Upper lobe of left lung (tissue), 6 donors: ENCODE measurements around the gene EXOC4. TPM values are rescaled to one million over a fixed set of nuclear protein-coding genes. Genes with fewer than 3 reads are reported as not detected.

Source experiments
- ATAC-seq, 2 donors: fragments of 200-7000 bp; cut with Tn5 transposase; one replicate each; pipeline ENCODE4 v1.9.1; 2022; ENCODE audit warnings: mild to moderate bottlenecking in 2 of 2, moderate library complexity in 2 of 2; ENCODE audit not compliant: low FRiP score in 2 of 2
- DNase-seq, 2 donors: peaks; one replicate each; pipeline ENCODE4 v3.0.0-alpha.2; 2019 to 2020
- H3K27ac ChIP-seq, 4 donors: fragments of 200-600 bp; sonication (generic); one replicate each; pipeline ENCODE4 v1.5.1; 2016 to 2019
- H3K27me3 ChIP-seq, 4 donors: fragments of 200-600 bp; sonication (generic); one replicate each; pipeline ENCODE4 v1.5.1; 2017 to 2019
- H3K36me3 ChIP-seq, 4 donors: fragments of 200-600 bp; sonication (generic); one replicate each; pipeline ENCODE4 v1.5.1; 2016 to 2019
- H3K4me1 ChIP-seq, 4 donors: fragments of 200-600 bp; sonication (generic); one replicate each; pipeline ENCODE4 v1.5.1; 2018 to 2019
- H3K4me3 ChIP-seq, 4 donors: fragments of 200-600 bp; sonication (generic); one replicate each; pipeline ENCODE4 v1.5.1; 2017 to 2019; ENCODE audit warnings: mild to moderate bottlenecking in 2 of 4, moderate library complexity in 1 of 4
- H3K9me3 ChIP-seq, 4 donors: fragments of 200-600 bp; sonication (generic); one replicate each; pipeline ENCODE4 v1.5.1; 2018 to 2019
- EP300 ChIP-seq, 4 donors: sonication (generic); formaldehyde crosslinking; IDR thresholded peaks; one replicate each; pipeline ENCODE4 v1.5.1; 2017; ENCODE audit warnings: antibody characterized with exemption in 4 of 4, control low read depth in 2 of 4
- POLR2A ChIP-seq, 4 donors: fragments of 450-650 bp; IDR thresholded peaks; one replicate each; pipeline ENCODE4 v1.5.1; 2016 to 2017; ENCODE audit warnings: antibody characterized with exemption in 4 of 4, mild to moderate bottlenecking in 2 of 4
- POLR2AphosphoS5 ChIP-seq, 2 donors: sonication (generic); formaldehyde crosslinking; IDR thresholded peaks; one replicate each; pipeline ENCODE4 v1.5.1; 2017; ENCODE audit warnings: antibody characterized with exemption in 2 of 2
- WGBS, 2 donors: methylation state at CpG; one replicate each; pipeline ENCODE4 v1.1.5; 2017 to 2018; 5-methylcytosine and 5-hydroxymethylcytosine counted together
- total RNA-seq, 6 donors: library from RNA; depleted of rRNA in 4 of 6; stranded (reverse); fragments of >200 nt in 4 of 6; gene quantifications; one replicate each; pipeline versions ENCODE4 v1.1.0 to v1.2.1, GENCODE V29; 2016 to 2021
- TF ChIP-seq, protein P1 (sequence below), 6 experiments: fragments of 450-650 bp in 4 of 6; fragments of 200-600 bp in 2 of 6; sonication (generic) in 2 of 6; IDR thresholded peaks; one replicate each; pipeline ENCODE4 v1.5.1; 2016 to 2019; ENCODE audit warnings: antibody characterized with exemption in 6 of 6
- donor health status: DM: no; HTN: no; CAD: no; lungs with moderate emphysema.
- donor health status: DM: no; HTN: yes; CAD: no; lungs with severe emphysema.

The EXOC4 gene
- total RNA-seq, 6 donors from 2014 or later: 56.3 to 325 (median 99.4) TPM

DNA sequence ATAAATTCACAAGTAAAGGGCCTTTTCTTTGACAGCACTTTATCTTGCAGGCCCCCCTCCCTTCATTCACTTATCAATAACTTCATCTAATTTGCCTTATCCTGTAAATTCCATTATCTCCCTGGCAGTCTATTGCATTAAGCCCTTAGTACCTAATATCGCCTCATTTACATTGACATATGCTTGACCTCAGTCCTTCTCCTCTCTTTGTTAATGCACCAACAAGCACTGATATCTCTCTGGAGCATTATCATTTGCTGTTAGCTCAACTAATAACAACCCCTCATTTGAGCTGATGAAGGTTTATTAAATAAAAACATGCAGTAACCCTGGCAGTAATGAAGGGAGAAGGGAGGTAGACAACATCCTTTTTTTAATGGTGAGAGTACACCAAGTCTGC is 46.8 kb downstream of the EXOC4 start:
- 93 to 100% methylated on average over 1 of the region's 1 CpG for WGBS, 2 donors
- Histone ChIP-seq H3K4me3 (no peak overlapping the region), H3K36me3 (no peaks in the 10 kb centered on the region), H3K27me3 (no peaks in the 10 kb centered on the region), H3K27ac (no peak overlapping the region), H3K9me3 (no peaks in the 10 kb centered on the region), H3K4me1 (peaks cover 0 to 4% (median 2%) of the 10 kb centered on the region in 4 donors)
- DNase-seq: no peak
- TF ChIP-seq, protein P1, sequence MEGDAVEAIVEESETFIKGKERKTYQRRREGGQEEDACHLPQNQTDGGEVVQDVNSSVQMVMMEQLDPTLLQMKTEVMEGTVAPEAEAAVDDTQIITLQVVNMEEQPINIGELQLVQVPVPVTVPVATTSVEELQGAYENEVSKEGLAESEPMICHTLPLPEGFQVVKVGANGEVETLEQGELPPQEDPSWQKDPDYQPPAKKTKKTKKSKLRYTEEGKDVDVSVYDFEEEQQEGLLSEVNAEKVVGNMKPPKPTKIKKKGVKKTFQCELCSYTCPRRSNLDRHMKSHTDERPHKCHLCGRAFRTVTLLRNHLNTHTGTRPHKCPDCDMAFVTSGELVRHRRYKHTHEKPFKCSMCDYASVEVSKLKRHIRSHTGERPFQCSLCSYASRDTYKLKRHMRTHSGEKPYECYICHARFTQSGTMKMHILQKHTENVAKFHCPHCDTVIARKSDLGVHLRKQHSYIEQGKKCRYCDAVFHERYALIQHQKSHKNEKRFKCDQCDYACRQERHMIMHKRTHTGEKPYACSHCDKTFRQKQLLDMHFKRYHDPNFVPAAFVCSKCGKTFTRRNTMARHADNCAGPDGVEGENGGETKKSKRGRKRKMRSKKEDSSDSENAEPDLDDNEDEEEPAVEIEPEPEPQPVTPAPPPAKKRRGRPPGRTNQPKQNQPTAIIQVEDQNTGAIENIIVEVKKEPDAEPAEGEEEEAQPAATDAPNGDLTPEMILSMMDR (IDR thresholded peaks at IDR 0.05): no peak
- TF ChIP-seq EP300 (IDR thresholded peaks at IDR 0.05) (no peak), POLR2AphosphoS5 (IDR thresholded peaks at IDR 0.05) (no peak), POLR2A (IDR thresholded peaks at IDR 0.05) (no peak)
- no peak for ATAC-seq

DNA sequence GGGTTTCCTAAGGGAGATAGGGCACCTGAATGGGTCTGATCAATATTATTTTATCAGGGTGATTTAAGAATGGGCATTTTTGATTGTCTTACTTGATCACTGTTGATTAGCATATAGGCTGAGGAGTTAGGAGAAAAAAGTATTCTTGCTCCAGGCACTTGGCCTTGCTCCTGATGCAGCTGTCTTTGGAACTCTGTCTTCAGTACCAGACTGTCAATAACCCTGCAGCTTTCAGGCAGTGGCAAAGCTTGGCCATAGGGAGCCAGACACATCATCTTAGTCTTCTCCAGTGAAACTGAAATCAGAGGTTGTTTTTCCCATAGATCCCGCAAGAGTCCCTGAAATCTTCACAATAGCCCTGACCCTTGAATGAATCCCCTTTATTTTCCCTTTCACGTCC is 47.2 kb downstream of the EXOC4 start:
- TF ChIP-seq, protein P1 (IDR thresholded peaks at IDR 0.05): no peak
- H3K27me3 ChIP-seq: no peaks in the 10 kb centered on the region
- H3K9me3 ChIP-seq: no peaks in the 10 kb centered on the region
- no peak overlapping the region for H3K27ac ChIP-seq
- 98 to 100% methylated on average over 2 of the region's 2 CpGs for WGBS, 2 donors
- DNase-seq (no peak), ATAC-seq (no peak)
- H3K4me3 ChIP-seq: no peak overlapping the region
- H3K36me3 ChIP-seq: no peaks in the 10 kb centered on the region
- H3K4me1 ChIP-seq: peaks cover 0 to 4% (median 2%) of the 10 kb centered on the region in 4 donors

DNA sequence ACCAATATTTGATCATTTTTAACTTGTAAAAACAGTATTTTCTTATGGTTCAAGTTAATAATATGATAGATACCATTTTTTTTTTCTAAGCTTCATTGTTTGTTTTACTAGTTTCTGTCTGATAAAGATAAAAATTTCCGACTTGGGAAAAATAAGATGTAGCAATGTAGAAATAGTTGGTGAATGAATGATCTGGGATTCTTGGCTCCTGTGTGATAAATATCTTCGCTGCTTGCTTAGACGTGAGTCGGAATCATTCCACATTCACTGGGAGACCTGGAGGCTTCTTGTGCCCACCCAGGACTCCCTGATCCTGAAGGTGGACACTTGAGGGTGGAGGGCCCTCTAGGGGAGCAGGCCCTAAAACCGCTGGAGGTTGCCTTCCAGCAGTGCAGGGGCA is 47.9 kb downstream of the EXOC4 start:
- DNase-seq: peak in 1 of 2 donors; percentile 12
- Histone ChIP-seq H3K4me1 (peaks cover 0 to 4% (median 2%) of the 10 kb centered on the region in 4 donors), H3K36me3 (peaks cover 0 to 3% (median 1%) of the 10 kb centered on the region in 4 donors), H3K4me3 (no peak overlapping the region), H3K27me3 (no peaks in the 10 kb centered on the region), H3K27ac (no peak overlapping the region), H3K9me3 (no peaks in the 10 kb centered on the region)
- no peak for TF ChIP-seq EP300 (IDR thresholded peaks at IDR 0.05)
- 80 to 86% methylated on average over 5 of the region's 5 CpGs for WGBS, 2 donors
- no peak for ATAC-seq

DNA sequence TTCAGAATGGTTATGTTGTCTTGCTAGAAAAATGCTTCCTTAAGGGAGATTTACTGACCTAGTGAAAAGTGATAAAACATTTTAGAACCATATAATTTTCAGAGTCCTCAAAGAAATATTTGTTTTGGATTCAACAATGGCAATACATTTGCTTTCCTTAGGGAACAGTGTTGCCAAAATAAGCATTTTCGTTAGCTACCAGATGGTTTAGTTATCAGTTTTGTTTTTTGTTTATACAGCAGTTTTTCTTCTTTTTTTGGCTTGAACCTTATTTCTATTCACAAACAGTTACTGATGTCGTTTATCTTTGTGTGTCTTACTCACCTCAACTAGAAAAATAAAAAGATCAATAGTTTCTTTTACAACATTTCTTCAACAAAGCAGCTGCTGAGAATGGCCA is 48.6 kb downstream of the EXOC4 start:
- peaks cover 0 to 10% (median 7%) of the 10 kb centered on the region in 4 donors for H3K36me3 ChIP-seq
- H3K27me3 ChIP-seq: no peaks in the 10 kb centered on the region
- no peak for DNase-seq
- TF ChIP-seq EP300 (IDR thresholded peaks at IDR 0.05): no peak
- TF ChIP-seq, protein P1 (IDR thresholded peaks at IDR 0.05): no peak
- TF ChIP-seq POLR2A (IDR thresholded peaks at IDR 0.05): no peak
- no peak for TF ChIP-seq POLR2AphosphoS5 (IDR thresholded peaks at IDR 0.05)
- ATAC-seq: no peak
- H3K9me3 ChIP-seq: no peaks in the 10 kb centered on the region
- H3K4me1 ChIP-seq: peaks cover 0 to 4% (median 2%) of the 10 kb centered on the region in 4 donors
- 51 to 62% methylated on average over 2 of the region's 2 CpGs for WGBS, 2 donors
- no peak overlapping the region for H3K27ac ChIP-seq
- no peak overlapping the region for H3K4me3 ChIP-seq

DNA sequence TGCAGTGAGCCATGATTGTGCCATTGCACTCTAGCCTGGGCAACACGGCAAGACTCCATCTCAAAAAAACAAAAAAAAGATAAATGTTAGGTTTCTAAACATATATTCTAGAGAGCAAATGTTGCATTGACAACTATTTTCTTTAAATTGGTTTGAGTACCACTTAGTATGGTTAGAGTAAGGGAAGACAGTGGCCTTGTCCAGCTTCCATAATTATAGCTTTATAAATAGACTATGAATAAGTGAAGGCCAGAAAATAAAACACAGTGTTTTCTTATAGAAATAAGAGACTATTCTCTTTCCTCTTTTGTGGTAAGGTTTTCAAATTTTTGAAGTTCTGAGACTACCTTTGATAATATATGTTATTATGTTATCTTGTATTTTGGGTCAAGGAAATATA is 50.5 kb downstream of the EXOC4 start:
- no peak overlapping the region for H3K4me3 ChIP-seq
- ATAC-seq: no peak

More for the DNA sequence above, 50.5 kb downstream of the EXOC4 start:
- H3K36me3 ChIP-seq: peaks cover 3 to 25% (median 17%) of the 10 kb centered on the region in 4 donors
- H3K27ac ChIP-seq: no peak overlapping the region
- peaks cover 0 to 4% (median 2%) of the 10 kb centered on the region in 4 donors for H3K4me1 ChIP-seq
- no peaks in the 10 kb centered on the region for H3K9me3 ChIP-seq
- TF ChIP-seq POLR2A (IDR thresholded peaks at IDR 0.05) (no peak), POLR2AphosphoS5 (IDR thresholded peaks at IDR 0.05) (no peak), EP300 (IDR thresholded peaks at IDR 0.05) (no peak)
- TF ChIP-seq, protein P1 (IDR thresholded peaks at IDR 0.05): no peak
- DNase-seq: no peak
- 91 to 100% methylated on average over 1 of the region's 1 CpG for WGBS, 2 donors
- H3K27me3 ChIP-seq: no peaks in the 10 kb centered on the region
